ENCODE data around the gene SLK.
A peak's percentile ranks its signal among the peaks of the same experiment; 100 is the strongest.

SLK gene

GRCh38 chr10:103991393-103992128 is 24.6 kb downstream of the SLK start:
- DNase-seq: no peak

- no peak for DNase-seq
Measured at GRCh38 chr10:103995134-103995533, 28.2 kb downstream of the SLK start.

DNA sequence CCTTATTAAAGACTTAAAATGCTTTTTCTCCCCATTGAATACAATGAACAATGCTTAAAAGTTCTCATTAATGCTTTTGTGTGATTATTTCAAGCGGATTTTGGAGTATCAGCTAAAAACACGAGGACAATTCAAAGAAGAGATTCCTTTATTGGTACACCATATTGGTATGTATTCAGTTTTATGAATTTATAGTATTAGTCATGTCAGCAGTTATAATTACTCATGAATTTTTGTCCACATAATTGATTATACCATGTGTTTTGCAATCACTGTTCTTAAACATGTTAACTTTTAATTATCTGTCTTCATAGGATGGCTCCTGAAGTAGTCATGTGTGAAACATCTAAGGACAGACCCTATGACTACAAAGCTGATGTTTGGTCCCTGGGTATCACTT is 31.9 kb downstream of the SLK start:
- DNase-seq: no peak

GRCh38 chr10:104002911-104003310 is 36.0 kb downstream of the SLK start:
- DNase-seq: peak; percentile 13 to 51 (median 30)

DNA sequence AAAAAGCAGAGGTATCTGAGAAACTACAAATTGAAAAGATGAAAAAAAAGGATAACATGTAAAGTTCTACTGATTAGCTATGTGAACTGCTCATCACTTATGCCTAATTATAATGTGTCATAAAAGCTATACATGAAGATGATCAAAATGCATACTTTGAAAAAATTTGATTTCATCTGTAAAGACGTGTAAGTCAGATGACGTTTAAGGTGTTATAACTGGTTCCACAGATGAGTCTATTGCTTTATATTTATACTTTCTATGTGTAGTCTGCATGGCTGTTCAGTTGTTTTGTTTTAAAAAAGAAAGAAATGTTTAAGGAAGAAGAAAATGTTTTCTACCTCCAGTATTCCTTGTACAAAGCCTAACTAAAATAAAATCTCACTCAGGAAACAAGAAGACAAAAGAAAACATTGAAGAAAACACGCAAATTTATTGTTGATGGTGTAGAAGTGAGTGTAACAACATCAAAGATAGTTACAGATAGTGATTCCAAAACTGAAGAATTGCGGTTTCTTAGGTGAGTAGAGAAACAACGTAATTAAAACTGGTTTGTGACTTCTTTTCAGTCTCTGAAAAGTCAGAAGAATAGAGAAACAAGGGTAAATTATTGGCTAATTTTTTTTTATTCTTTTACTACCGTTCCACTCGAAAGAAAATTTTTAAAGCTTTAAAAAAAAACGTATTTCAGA is 38.4 kb downstream of the SLK start:
- DNase-seq: no peak

DNA sequence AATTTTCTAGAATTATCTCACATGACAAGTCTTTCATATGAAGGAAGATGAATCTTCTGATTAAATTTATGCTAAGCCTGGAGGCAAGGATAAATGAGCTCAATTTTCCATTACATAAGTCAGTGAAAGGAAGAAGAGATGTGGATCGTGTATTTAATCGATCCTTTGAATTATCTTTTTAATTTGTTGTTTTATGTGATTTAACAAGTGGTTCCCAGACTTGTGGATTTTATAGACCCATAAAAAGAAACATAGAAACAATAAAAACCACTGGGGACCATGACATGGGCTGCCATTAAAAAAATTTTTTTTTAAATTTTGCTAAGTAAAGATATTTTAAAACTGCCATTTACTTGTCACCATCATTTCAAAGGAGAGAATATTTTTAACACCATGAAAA is 45.0 kb downstream of the SLK start:
- DNase-seq: no peak

GRCh38 chr10:104013489-104013888 is 46.5 kb downstream of the SLK start:
- no peak for DNase-seq

- no peak for DNase-seq
Measured at GRCh38 chr10:104014176-104014575, 47.2 kb downstream of the SLK start.

- DNase-seq: no peak
Measured at GRCh38 chr10:104016661-104017060, 49.7 kb downstream of the SLK start.

GRCh38 chr10:104018471-104018870 is 51.5 kb downstream of the SLK start:
- no peak for DNase-seq

GRCh38 chr10:104020020-104020419 is 53.1 kb downstream of the SLK start:
- DNase-seq: no peak

DNA sequence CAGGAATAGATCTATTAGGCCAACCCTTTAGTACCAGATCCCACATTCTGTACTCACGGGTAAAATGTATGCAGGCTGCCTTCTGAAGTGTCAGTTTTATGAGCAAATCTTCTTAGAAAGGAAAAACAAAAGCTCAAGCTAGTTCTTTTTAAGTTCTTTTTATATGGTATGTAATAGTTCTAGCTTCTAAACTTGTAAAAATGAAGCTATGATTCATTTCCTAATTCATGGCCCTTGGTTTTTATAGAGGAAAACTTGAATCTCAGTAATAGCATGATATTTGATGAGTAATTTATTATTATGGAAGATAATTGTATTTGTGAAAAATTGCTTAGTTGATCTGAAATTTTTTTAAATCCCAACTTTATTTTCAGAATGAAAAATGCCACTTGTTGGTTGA is 54.3 kb downstream of the SLK start:
- no peak for DNase-seq

DNA sequence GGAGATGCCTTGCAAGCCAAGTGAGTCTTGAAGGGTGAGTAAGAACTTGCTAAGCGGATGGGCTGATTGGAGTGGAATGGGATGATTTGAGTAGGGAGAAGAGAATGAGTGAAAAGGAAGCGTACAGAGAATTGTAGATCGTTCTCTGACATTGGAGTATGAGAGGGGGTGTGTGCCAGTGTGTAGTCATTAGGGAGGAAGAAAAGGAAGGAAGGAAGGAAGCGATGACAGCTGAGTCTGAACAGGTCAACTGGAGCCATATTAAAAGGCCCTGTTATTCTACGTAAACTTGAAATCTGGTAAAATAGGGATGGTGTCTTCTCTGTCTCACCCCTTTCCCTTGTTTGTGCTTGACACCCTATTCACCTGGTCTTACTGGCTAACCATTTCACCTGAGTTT is 55.1 kb downstream of the SLK start:
- DNase-seq: no peak

DNA sequence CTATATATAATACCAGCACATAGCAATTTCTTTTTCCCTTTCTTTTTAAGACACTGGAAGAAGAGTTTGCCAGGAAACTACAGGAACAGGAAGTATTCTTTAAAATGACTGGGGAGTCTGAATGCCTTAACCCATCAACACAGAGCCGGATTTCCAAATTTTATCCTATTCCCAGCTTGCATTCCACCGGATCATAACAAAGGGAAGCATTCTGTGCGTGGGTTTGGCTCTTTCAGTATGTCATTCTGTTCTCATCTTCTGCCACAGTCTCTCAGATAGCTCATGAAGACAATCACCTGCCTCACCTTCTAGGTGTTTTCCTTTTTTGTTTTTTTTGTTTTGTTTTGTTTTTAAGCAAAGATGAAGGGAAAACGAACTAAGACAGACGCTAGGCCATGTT is 58.6 kb downstream of the SLK start:
- no peak for DNase-seq

- DNase-seq: no peak
Measured at GRCh38 chr10:104026762-104027161, 59.8 kb downstream of the SLK start.

DNA sequence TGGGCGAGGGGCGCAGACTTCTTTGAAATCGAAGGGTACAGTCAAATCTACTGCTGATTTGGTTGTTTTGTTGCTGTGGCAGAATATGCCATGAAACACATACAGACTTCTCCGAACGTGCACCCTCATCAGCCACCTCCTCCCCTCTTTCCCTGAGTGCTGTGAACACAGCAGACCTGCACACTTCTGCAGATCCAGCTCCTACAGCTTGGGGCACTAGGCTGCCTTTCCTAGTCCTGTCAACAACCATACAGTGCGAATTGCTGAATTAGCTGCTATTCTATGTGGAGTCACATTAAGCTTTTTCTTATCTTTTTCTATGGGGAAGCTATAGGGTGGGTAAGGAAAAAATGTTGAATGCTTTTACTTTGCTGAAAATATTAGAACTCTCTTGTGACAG is 61.2 kb downstream of the SLK start:
- DNase-seq: no peak

DNA sequence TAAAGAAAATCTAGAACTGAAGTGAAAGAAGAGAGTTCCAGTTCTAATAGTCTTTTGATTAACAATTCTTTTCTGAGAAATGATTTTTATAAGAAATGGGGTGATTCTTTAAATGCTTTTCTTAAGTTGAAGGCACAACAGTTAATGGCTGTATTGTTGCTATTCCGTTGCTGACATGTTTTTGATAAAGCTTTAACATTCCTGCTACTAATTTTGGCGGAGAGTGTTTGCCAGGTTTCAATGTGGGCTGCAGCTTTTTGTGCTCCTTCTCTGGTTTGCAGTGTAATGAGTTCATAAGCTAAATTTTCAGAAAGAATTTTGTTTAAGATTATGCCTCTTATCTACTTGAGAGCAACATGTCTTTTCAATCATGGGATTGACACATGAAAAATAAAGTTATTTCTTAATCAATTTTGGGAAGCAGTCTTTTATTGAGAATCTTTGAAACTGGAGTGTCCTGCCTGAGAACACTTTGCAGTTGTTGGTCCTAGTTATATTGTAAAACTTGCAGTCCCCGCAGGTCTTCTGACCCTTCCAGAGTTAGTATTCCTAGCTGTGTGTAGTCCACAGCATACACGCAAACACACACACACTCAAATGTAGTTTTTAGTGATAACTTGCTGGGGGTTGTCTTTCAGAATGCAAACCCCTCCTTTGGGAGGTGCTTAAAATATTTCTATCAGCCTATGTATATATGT is 62.0 kb downstream of the SLK start:
- DNase-seq: no peak

DNA sequence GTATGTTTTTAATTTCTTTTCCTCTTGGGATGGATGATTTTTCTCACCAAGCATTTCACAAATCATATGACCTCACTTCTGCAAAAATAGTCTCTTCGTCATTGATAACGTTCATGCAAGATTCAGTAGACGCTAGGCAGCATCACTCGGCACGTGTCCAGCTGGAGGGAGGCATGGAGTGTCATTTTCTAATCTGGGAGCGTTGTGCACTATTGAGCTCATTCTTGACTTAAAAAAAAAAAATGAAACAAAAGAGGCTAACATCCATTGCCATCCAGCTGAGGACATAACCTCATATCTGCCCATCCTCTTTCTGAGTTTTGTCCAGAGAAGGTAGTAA is 62.6 kb downstream of the SLK start:
- no peak for DNase-seq

- DNase-seq: no peak
Measured at GRCh38 chr10:104031631-104032030, 64.7 kb downstream of the SLK start.

DNA sequence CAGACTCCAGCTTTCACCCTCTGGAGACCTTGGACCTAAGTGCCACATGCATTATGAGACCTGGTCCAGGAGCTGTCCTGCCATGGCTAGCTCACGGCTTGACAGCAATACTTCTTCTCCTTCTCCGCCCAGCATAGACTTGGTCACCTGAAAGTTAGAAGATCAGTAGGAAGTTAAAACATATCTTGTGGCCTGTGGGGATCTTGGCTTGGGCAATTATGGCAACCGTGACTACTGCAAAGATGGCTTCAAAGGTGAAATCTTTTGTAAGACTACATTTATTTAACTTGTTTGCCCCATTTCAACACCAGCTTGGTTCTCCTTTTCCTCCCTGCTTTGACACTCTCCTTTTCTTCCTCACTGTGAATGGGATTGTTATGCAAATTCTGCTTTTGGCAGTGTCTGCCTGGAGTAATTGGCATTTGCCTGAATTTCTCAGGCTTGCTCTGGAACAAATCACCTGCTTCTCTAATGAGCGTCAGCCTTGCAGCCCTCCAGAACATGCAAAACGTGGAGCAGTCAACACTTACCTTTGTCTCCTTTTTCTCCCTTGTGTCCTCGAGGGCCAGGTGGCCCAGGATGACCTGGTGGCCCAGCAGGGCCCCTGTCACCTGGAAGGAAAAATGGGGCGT is 65.3 kb downstream of the SLK start:
- no peak for DNase-seq

DNA sequence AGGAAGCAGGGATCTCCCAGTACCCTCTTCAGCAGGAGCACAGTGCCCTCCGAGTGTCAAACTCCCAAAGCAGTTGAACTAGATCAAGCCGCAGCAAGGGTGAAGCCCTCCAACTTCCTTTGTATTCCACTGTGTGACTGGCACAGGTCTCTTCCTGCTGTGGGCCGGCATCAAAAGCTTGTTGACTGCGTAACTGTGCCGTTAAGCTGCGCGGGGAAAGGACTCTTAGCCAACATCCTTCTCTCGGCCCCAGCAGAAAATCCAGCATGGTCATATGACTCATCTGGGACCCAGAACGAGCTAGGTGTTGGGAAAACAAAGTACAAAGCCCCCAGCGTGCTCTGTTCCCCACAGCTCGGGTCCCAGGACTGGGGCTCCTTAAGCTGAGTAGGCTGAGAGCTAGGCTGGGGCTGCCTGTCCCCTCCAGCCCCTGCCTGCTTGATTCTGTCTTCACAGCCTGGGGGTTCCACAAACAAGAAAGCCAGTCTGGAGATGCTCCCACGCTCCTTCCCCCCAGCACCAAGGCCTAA is 66.5 kb downstream of the SLK start:
- no peak for DNase-seq

GRCh38 chr10:104033966-104034365 is 67.0 kb downstream of the SLK start:
- DNase-seq: no peak
